CMK (cell line): ENCODE data around the gene THBS3.
"Not testable (repeated sequence)": the region's sequence is repeated elsewhere in the genome, so short reads cannot be mapped to it uniquely, and the experiment has no call there.

ENCODE experiments used
- DNase-seq: peaks from one replicate; pipeline ENCODE4 v3.0.0-alpha.2; 2010; ENCODE audit warnings: low read depth

Gene THBS3

DNA sequence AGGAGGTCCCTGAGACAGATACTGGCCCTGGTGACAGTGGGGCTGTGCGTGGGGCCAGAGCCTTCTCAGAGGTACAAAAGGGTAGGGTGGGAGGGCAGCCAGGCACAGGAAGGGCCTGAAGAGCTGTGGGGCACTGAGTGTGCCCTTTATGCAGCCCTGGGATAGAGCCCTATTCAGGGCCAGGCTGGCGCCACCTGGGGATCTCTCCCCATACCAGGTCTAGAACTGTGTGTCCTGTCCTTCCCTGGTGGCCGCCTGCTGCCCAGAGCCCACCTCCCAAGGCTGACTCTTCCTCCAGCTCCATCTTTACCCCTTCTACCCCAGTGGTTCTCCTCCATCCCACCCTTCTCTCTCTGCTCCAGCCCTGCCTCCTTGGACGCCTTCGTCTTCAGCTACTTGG, 25.8 kb upstream of the THBS3 start:
- DNase-seq, result not testable (repeated sequence)

DNA sequence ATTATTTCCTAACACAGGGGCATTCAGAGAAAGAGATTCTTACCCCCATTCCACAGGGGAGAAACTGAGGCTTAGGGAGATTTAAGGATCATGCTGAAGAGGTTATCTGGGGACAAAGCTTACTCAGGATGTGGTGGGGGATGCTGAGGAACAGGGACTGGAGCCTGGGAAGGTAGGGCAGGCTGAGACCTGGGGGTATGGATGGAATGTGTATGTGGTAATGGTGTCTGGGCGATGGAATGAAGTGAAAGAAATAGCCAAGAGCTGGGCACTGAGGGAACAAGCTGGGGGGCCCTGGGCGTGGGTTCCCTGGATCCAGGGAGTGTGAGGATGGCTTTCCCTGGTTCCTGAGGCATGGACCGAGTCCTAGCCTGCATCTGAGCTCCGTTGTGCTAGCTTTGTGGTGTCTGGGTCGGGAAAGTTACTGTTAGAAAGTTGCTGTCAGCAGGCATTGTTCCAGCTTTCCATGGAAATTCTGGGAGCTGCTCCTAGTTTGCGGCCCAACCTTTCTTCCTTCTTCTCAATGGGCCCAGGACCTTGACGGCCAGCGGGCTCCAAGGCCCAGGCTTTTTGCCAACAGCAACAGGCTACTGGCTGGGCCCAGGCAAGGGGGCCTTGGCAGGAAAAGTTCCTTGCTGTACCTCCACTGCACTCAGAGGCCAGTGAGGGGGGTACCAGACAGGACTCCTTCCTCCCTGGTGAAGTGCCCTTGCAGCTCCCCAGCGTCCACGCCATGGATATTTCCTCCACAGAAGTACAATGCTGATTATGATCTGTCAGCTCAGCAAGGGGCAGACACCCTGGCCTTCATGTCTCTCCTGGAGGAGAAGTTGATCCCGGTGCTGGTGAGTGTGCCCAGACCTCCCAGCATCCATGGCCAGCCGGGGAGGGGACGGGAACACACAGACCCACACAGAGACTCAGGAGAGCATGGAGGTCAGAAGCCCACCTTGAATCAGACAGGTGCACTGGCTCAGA, 24.6 kb upstream of the THBS3 start:
- not testable (repeated sequence) for DNase-seq

DNA sequence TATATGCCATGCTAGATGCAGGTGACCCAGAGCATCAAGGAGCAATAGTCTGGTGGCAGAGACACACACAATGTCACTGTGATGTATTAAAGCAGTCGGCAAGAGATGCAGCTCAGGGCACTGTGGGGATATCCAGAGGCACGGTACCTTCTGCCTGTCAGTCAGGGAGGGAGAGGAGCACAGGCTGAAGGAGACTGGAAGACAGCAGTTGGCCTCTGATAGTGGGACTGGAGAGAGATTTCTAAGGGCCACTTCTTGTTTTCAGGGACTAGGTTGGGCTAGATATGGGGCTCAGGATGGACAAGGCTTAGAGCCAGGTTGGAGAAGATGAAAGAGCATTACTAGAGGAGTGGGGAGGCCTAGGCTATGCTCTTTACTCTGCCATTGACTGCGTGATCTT, 23.6 kb upstream of the THBS3 start:
- not testable (repeated sequence) for DNase-seq

DNA sequence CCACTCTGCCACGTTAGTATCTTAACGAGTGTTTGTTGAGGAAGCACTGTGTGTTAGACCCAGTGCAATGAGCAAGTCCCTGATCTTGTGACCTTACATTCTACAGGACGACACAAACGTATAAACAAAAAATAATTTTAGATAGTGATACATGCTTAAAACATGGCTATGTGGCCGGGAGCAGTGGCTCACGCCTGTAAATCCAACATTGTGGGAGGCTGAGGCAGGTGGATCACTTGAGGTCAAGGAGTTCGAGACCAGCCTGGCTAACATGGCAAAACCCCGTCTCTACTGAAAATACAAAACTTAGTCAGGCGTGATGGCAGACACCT, 20.4 kb upstream of the THBS3 start:
- DNase-seq, result no peak

DNA sequence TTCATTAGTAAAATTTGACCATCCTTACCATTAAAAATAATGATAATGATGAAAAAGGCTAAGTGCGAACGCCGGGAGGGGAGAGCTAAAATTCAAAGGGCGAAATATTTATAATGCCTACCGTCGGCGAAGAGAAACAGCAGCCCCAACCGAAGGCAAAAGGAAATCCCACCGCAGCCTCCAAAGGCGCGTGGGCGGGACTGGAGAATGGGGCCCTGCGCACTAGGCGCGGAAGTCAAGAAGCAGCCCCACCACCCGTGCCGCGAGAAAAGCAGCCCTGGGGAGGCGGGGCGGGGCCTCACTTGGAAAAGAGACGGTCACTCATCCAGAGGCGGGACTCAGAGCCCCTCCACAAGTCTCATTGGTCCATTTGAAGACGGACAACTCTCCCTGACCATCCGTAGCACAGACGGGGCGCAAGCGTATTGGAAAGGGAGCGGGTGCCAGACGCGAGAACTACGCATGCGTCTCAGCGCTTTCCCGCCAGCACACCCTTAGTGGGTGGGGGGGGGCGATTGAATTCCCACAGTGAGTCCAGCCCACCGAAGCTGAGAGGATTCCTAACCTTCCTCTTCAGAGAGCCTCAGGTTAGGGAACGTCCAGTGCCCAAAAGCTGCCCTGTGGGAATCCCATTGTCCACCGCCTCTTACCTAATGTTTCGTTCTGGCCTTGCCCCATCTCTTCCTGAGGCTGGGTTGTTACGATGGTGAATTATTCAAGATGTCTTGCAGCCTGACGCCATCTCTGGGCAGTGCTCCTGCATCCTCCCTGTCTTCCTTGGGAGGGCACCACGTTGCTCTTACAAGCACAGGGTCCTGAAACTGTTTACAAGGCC, 19.8 kb upstream of the THBS3 start:
- DNase-seq, result peak; percentile 98

DNA sequence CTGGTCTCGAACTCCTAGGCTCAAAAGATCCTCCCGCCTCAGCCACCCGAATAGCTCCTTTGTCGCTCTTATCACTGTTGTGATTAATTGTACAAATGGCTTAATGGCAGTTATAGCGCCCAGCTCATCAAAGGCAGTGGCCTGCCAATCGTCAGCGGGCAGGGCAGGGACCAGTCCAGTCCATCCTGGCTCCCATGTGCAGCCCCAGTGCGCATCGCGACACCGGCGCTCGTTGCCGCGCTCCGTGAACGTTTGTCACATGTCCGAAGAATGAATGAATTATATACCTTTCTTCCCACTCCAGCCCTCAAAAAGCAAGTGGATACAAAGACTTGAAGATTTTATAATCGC, 19.2 kb upstream of the THBS3 start:
- DNase-seq, result no peak

DNA sequence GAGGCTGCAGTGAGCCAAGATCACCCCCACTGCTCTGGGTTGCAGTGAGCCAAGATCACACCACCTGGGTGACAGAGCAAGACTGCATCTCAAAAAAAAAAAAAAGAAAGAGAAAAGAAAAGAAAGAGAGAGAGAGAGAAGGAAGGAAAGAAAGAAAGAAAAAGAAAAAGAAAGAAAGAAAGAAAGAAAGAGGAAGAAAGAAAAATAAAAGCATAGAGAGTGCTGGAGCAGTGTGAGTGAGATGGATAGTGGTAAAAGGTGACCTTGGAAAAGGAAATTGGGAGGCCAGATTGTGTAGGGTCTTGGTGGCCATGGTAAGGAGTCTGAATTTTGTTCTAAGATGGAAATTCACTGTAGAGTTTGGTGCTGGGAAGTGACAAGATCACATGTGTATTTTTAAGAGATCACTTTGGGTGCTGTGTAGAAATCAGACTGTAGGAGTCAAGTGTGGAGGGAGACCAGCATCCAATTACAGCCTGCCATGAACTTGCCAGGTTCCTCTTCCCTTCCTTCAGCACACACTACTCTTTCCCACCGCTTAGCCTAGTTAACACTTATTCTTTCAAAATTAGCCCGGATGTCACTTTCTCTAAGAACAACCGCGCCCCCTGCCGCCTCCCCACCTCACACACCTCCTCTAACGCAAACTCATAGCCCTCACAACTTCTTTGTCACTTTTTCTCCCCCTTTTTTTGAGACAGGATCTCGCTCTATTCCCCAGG, 18.7 kb upstream of the THBS3 start:
- no peak for DNase-seq

DNA sequence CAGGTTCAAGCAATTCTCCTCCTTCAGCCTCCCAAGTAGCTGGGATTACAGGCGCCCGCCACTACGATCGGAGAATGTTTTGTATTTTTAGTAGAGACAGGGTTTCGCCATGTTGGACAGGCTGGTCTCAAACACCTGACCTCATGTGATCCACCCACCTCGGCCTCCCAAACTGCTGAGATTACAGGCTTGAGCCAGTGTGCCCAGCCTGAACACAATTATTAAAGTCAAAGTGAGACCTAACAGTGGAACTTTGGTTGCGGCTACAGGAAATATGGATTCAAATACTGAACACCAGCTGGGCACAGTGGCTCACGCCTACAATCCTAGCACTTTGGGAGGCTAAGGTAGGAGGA, 17.7 kb upstream of the THBS3 start:
- not testable (repeated sequence) for DNase-seq

DNA sequence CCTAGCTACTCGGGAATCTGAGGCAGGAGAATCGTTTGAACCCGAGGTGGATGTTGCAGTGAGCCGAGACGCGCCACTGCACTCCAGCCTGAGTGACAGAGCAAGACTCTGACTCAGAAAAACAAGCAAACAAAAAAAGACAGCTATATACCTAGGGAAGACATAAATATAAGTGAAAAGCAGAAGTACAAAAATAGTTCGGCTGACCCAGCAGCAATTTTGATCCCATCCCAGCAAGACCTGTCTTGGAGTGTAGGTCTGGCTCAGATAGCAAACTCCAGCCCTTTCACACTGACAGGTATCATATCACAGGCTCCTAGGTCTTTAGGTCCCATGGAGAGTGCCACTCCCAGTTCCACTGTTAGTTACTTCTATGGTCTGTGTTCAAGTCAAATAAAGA, 15.3 kb upstream of the THBS3 start:
- no peak for DNase-seq

DNA sequence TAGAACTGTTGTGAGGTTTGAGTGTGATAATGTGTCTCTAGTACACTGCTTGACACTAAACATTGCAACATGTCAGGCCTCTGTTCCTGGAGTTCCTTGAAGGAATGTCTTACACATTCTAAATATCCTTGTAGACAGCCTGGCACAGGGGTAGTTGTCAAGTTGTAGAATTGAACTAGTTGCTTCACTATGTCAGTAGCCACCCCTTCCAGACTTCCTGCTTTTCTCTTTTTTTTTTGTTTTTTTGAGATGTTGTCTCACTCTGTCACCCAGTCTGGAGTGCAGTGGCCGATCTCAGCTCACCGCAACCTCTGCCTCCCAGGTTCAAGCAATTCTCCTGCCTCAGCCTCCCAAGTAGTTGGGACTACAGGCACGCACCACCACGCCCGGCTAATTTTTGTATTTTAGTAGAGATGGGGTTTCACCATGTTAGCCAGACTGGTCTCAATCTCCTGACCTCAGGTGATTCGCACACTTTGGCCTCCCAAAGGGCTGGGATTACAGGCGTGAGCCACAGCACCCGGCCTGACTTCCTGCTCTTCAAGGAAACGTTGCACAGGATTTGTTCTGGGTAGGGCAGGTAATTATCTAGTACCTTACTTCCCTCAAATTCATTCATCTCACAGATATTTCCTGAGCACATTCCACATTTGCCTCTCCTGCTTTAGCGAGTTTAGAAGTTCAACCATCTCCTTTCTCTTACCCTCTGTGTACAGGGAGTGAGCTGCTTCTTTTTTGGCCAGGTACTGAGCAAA, 12.7 kb upstream of the THBS3 start:
- not testable (repeated sequence) for DNase-seq

DNA sequence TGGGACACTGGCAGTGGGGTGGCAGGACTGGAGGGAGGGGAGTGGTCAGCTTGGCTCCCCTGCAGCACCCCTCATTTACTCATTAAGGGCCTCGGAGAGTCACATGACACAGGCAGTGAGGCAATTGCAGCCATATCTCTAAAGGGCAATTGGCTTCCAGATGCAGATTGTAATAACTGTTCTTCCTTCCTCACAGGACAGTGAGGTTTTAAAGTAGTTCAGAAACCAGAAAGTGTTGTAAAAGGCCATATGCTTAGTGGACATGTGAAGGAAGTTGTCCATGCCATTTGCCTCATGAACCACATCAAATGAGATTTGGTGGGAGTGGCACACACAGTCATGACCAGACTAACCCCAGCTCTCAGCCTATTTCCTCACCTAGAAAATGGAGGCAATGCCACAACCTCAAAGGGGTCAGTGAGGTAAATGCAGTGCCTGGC, 11.9 kb upstream of the THBS3 start:
- DNase-seq, result no peak

DNA sequence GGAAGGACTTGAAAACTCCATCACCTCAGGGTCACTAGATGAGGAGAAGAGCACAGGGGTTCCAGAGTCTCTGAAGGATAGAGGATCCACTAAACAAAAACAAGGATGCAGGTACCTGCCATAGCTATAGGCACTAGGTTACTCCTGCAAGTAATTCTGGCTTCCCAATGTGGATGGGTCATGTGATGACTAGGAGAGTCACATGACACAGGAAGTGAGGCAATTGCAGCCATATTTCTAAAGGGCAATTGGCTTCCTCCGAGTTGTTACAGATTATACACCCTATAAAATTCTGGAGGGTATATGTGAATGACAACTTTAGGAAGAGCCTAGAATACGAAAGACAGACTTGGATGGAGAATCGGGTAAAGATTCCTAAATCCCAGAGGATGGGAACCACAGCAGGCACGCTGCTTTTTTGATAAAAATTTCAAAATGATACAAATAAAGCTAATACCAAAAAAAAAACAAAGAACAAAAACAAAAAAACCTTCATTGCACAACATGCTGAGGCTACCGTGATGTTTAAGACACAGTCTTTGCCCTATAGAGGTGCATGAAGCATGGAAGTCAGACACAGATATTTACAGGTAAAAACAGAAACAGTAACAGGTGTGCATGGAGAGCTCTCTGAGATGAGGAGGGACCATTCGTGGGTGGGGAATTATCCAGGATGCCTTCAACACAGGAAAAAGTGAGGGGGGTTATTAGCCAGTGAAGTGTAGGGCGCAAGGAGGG, 11.3 kb upstream of the THBS3 start:
- DNase-seq, result no peak

DNA sequence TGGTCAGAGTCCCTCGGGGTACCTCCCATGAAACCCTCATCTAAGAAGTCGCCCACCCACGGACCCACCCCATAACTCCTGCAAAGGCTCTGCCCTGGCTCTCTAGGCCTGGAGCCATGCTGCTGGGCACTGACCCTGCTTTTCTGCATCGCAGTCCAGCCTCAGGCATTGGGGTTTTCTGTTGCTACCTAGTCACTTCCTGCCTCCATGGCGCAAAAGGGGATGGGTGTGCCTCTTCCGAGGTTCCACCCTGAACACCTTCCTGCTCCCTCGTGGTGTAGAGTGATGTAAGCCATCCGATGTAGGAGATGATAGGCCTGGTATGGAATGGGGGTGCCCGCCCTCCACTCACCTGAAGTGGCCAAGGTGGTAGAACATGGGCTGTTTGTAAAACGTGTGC, 7.0 kb upstream of the THBS3 start:
- not testable (repeated sequence) for DNase-seq

DNA sequence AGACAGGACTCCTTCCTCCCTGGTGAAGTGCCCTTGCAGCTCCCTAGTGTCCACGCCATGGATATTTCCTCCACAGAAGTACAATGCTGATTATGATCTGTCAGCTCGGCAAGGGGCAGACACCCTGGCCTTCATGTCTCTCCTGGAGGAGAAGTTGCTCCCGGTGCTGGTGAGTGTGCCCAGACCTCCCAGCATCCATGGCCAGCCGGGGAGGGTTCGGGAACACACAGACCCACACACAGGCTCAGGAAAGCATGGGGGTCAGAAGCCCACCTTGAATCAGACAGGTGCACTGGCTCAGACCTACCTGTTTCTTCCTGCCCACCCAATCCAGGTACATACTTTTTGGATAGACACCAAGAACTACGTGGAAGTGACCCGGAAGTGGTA, 4.3 kb upstream of the THBS3 start:
- not testable (repeated sequence) for DNase-seq

DNA sequence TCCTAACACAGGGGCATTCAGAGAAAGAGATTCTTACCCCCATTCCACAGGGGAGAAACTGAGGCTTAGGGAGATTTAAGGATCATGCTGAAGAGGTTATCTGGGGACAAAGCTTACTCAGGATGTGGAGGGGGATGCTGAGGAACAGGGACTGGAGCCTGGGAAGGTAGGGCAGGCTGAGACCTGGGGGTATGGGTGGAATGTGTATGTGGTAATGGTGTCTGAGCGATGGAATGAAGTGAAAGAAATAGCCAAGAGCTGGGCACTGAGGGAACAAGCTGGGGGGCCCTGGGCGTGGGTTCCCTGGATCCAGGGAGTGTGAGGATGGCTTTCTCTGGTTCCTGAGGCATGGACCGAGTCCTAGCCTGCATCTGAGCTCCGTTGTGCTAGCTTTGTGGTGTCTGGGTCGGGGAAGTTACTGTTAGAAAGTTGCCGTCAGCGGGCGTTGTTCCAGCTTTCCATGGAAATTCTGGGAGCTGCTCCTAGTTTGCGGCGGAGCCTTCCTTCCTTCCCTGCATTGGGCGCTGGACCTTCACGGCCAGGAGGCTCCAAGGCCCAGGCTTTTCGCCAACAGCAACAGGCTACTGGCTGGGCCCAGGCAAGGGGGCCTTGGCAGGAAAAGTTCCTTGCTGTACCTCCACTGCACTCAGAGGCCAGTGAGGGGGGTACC, 3.8 kb upstream of the THBS3 start:
- not testable (repeated sequence) for DNase-seq

DNA sequence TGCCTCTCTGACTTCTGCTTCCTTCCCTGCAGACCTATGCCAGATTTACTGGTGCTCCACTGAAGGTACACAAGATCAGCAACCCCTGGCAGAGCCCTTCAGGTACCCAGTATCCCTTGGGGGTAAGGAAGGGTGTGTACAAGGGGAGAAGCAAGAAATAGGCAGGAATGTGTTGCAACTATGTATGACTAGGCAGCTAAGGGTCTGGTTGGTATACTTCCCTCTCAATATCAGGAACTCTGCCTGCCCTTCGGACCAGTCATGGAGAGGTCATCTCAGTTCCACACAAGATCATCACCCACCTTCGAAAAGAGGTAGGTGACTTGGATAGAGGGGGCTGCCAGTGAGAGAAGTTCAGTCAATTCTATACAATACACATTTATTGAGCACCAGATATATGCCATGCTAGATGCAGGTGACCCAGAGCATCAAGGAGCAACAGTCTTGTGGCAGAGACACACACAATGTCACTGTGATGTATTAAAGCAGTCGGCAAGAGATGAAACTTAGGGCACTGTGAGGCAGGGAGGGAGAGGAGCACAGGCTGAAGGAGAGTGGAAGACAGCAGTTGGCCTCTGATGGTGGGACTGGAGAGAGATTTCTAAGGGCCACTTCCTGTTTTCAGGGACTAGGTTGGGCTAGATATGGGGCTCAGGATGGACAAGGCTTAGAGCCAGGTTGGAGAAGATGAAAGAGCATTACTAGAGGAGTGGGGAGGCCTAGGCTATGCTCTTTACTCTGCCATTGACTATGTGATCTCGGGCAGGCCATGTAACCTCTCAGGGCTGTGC, 2.8 kb upstream of the THBS3 start:
- DNase-seq, result no peak

DNA sequence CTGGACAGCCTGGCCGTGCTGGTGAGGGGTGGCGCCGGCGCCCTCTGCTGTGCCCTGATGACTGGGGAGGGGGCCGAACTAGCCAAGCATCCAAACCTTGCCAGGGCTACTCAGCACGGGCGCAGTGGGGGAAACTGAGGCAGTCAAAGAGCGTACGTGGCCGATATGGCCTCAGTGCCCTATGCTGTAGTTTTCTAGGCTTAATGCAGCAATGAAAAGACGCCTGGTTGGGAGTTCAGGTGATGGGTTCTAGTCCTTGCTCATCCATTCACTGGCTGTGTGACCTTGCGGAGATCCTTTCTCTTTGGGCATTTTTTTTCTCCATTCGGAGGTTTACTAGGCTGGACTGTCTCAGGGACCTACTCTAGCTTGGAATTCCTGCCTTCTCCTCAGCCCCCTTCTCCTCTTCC, 1.6 kb upstream of the THBS3 start:
- DNase-seq, result no peak

DNA sequence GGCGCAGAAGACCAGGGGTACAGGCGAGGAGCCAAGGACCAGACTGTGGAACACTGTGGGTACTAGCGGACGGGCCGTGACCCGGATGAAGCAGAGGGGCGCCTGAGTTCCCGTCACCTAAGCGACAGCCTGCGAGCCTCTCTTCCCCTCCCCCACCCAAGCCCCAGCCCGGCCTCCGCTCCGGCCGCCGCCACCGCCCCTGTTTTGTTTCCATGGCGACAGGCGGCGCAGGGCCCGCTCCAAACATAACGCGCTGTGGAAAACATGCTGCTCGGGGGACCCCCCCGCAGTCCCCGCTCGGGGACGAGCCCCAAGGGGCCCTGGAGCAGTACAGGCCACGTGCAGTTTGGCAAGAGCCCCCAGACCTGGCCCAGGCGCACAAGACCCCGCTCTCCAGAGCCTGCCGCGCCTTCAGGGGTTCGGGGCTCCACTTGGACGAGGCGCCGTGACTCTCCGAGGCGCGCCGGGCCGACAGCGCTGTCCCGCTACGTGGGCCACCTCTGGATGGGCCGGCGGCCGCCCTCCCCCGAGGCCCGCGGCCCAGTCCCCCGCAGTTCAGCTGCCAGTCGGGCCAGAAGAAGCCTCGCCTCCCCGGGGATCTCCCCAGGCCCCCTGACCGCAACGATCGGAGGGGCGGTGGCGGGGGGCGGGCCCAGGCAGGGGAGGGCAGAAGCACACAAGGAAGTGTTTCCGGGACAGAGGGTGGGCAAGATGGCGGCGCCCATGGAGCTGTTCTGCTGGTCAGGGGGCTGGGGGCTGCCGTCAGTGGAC, 1.0 kb upstream of the THBS3 start, which contains the start of gene MTX1:
Gene MTX1 (plus strand): TSS at position 155 of the 771 bp plus-strand sequence. CDS start 110 bp downstream, at position 265.
- DNase-seq, result peak; percentile 78
